Kidney (tissue), 14 donors: ENCODE measurements around the gene SLC12A5. TPM values are rescaled to one million over a fixed set of nuclear protein-coding genes. Genes with fewer than 3 reads are reported as not detected.

Experiments
- DNase-seq, 5 donors: peaks; one replicate each; pipeline ENCODE4 v3.0.0-alpha.2; 2013 to 2020
- FAIRE-seq: peaks from 2 replicates; lab custom pipeline; 2012; peaks lifted over from hg19 to GRCh38; lab: Jason Lieb, UNC
- H3K27ac ChIP-seq, 2 donors: one replicate each; pipeline ENCODE4 v1.7.0; 2013; ENCODE audit warnings: low read depth in 2 of 2, low read length in 2 of 2, inconsistent platforms in 1 of 2
- H3K27me3 ChIP-seq: one replicate; pipeline ENCODE4 v1.7.1; 2013; ENCODE audit warnings: low read length, inconsistent platforms; ENCODE audit not compliant: control insufficient read depth, insufficient read depth
- H3K36me3 ChIP-seq, 3 donors: one replicate each; pipeline versions ENCODE4 v1.7.0 to v1.7.1; 2013; ENCODE audit warnings: low read length in 3 of 3, control low read depth in 1 of 3, inconsistent platforms in 1 of 3; ENCODE audit not compliant: insufficient read depth in 3 of 3, control insufficient read depth in 2 of 3
- H3K4me1 ChIP-seq, 3 donors: one replicate each; pipeline versions ENCODE4 v1.7.0 to v1.7.1; 2013; ENCODE audit warnings: low read length in 3 of 3, inconsistent platforms in 1 of 3, low read depth in 1 of 3; ENCODE audit not compliant: control insufficient read depth in 2 of 3, insufficient read depth in 2 of 3
- H3K4me3 ChIP-seq, 3 donors: one replicate each; pipeline versions ENCODE4 v1.7.0 to v1.8.1; 2013; ENCODE audit warnings: low read length in 3 of 3, control low read depth in 1 of 3, inconsistent platforms in 1 of 3
- H3K9ac ChIP-seq, 3 donors: one replicate each; pipeline versions ENCODE4 v1.7.0 to v1.7.1; 2013; ENCODE audit warnings: low read length in 3 of 3, control low read depth in 1 of 3, inconsistent platforms in 1 of 3
- H3K9me3 ChIP-seq, 3 donors: one replicate each; pipeline versions ENCODE4 v1.7.0 to v1.7.1; 2013; ENCODE audit warnings: low read length in 3 of 3, control low read depth in 1 of 3, inconsistent platforms in 1 of 3; ENCODE audit not compliant: control insufficient read depth in 2 of 3, insufficient read depth in 1 of 3
- CTCF ChIP-seq: IDR thresholded peaks from 3 replicates; pipeline ENCODE4 v1.5.1; 2012; ENCODE audit warnings: mild to moderate bottlenecking, moderate library complexity, borderline replicate concordance; ENCODE audit not compliant: insufficient read depth; ENCODE audit errors: extremely low read depth
- intact Hi-C: fragments of 100-400 bp; cut with DNase I; formaldehyde crosslinking; loops from one replicate; pipeline ENCODE4 v1.11.1; 2022
- polyA plus RNA-seq: library from polyadenylated mRNA; stranded (reverse); fragments of 350-450 nt; fragmentation: Illumina TruSeq; extraction: RNeasy Lipid Tissue Mini Kit (QIAGEN cat#74804); gene quantifications from one replicate; pipeline ENCODE4 v1.2.3, GENCODE V29; 2014; ENCODE audit warnings: low read depth, low replicate concordance; ENCODE audit not compliant: insufficient read depth
- total RNA-seq: library from RNA; stranded (reverse); fragmentation: NEBNext Ultra II Directional; extraction: Animal tissue kit (Norgen Biotek cat#: 25700); gene quantifications from one replicate; pipeline ENCODE4 v1.2.1, GENCODE V29; 2021
- donor health status: control.
- donor health status: control.
- donor health status: control.
- donor health status: control.
- donor health status: control.
- donor health status: DM: yes; HTN: yes; CAD: no.
- donor health status: Normal renal cell carcinoma (clear cell type).

Gene SLC12A5
- total and polyA plus RNA-seq, 2 donors from 2014 or later, result 2.0 to 2.5 TPM

DNA sequence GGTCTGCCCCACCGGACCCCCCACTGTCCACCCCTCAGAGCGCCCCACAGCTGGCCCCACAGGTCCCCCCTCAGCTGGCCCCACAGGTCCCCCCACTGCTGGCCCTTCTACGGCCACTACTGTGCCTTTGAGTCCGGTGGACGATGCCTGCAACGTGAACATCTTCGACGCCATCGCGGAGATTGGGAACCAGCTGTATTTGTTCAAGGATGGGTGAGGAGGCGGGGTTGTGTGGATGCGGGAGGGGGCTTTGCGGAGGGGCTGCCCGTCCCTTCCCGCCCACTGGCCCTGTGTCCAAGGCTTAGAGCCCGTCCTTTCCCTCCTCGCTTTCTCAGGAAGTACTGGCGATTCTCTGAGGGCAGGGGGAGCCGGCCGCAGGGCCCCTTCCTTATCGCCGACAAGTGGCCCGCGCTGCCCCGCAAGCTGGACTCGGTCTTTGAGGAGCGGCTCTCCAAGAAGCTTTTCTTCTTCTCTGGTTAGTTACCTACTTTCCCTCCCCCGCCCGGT lies 15.6 kb upstream of the SLC12A5 start:
- H3K4me3 ChIP-seq, result no peak overlapping the region
- H3K36me3 ChIP-seq, result no peaks in the 10 kb centered on the region
- no peak for TF ChIP-seq CTCF
- no peaks in the 10 kb centered on the region for H3K4me1 ChIP-seq
- no peak overlapping the region for H3K27ac ChIP-seq
- DNase-seq (no peak), FAIRE-seq (no peak)
- intact Hi-C loops, result no loop called here
- no peaks in the 10 kb centered on the region for H3K9me3 ChIP-seq
- peaks cover 46% of the 10 kb centered on the region for H3K27me3 ChIP-seq
- no peak overlapping the region for H3K9ac ChIP-seq

GRCh38 chr20:46013829-46014516 lies 15.0 kb upstream of the SLC12A5 start:
- no peak for FAIRE-seq
- intact Hi-C loops, result no loop called here
- peak; percentile 46 for TF ChIP-seq CTCF
- H3K27me3 ChIP-seq, result peaks cover 43% of the 10 kb centered on the region
- no peaks in the 10 kb centered on the region for H3K9me3 ChIP-seq
- H3K9ac ChIP-seq, result no peak overlapping the region
- no peak overlapping the region for H3K27ac ChIP-seq
- no peaks in the 10 kb centered on the region for H3K36me3 ChIP-seq
- no peaks in the 10 kb centered on the region for H3K4me1 ChIP-seq
- H3K4me3 ChIP-seq, result no peak overlapping the region
- DNase-seq, result peak in 4 of 5 donors; percentile 45 to 83 (median 53)

DNA sequence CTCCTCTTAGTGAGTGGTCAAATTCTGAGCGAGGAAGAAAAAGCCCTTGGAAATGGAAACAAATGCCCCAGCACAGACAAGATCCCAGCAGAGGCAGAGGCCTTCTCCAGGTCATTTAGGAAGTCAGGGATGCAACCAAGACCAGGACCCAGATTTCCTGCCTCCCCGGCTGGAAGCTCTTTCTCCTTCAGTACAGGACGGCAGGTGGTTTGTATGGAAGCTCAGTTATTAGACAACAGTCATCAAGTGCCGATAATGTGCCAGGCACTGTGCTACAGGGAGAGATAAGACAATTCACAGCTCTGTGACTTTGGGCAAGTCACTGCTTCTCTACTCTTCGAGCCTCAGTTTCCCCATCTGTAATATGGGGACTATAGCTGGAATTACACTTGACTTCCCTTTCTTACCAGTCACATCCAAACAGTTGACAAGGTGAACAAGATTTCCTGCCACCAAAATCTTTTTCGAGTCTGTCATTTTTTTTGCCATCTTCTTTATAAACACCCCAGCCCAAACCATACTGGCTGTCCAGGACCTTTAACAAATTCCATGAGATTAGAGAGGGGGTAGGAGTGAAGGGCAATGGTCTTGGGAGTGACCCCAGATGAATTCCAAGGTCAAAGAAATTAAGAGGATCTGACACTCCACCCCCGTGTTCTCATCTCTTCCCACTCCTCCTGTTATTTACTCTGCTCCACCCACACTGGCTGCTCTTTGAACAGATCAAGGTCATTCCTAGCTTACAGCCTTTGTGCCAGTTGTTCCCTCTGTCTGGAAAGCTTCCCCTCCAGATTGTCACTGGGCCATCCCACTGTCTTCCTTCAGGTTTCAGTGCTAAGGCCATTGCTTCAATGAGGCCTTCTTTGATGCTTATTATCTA lies 14.3 kb upstream of the SLC12A5 start:
- no peak for DNase-seq
- Histone ChIP-seq H3K27ac (no peak overlapping the region), H3K4me1 (no peaks in the 10 kb centered on the region), H3K36me3 (no peaks in the 10 kb centered on the region), H3K27me3 (peaks cover 35% of the 10 kb centered on the region), H3K9me3 (no peaks in the 10 kb centered on the region), H3K9ac (no peak overlapping the region), H3K4me3 (no peak overlapping the region)
- TF ChIP-seq CTCF, result no peak
- intact Hi-C loops, result no loop called here
- FAIRE-seq, result no peak
